Erythroblast (primary cell): ENCODE results near the gene GLA.

Experiments used
- GATA1 ChIP-seq: IDR thresholded peaks from 2 replicates; pipeline ENCODE4 v1.6.1; 2011; ENCODE audit warnings: low read depth, mild to moderate bottlenecking, control low read depth, low read length, moderate library complexity
- POLR2A ChIP-seq: IDR thresholded peaks from 2 replicates; pipeline ENCODE4 v1.6.1; 2011; ENCODE audit warnings: mild to moderate bottlenecking, low read length

- TF ChIP-seq POLR2A, result no peak
- no peak for TF ChIP-seq GATA1
Observed at GRCh38 chrX:101385026-101385684, 22.6 kb downstream of the GLA start.
